ENCODE measurements around the gene STAG3. TPM values are rescaled to one million over a fixed set of nuclear protein-coding genes. Genes with fewer than 3 reads are reported as not detected.

Gene STAG3
- polyA plus RNA-seq, 1 experiment, result 0.22 TPM

GRCh38 chr7:100159099-100159623, 18.6 kb upstream of the STAG3 start:
- Histone ChIP-seq H3K4me3 (ENCODE audit: low read depth, low read length) (peak overlapping the region; percentile 69), H3K27me3 (ENCODE audit: control insufficient read depth, insufficient read depth, low read length) (no peaks in the 10 kb centered on the region), H3K9me3 (ENCODE audit: control insufficient read depth, insufficient read depth, low read length) (no peaks in the 10 kb centered on the region), H3K27ac (ENCODE audit: low read depth, low read length) (peak overlapping the region; percentile 47)
- ChIA-PET CTCF (interaction anchor here (0.6 to 1.2 kb wide), 4 partner anchors 18 to 49 kb away, joined by 4 to 8 read pairs (median 4); no protein-coding TSS in a partner anchor), POLR2A (interaction anchor here (0.6 to 1.2 kb wide), 3 partner anchors 9 to 40 kb away, joined by 3 to 5 read pairs (median 4); partner anchors contain the start of genes CNPY4, GAL3ST4, GPC2 and STAG3)
- DNase-seq (ENCODE audit: low read depth, low spot score), result no peak
- TF ChIP-seq CTCF (IDR thresholded peaks at IDR 0.05; ENCODE audit: low read depth, low read length), result no peak

DNA sequence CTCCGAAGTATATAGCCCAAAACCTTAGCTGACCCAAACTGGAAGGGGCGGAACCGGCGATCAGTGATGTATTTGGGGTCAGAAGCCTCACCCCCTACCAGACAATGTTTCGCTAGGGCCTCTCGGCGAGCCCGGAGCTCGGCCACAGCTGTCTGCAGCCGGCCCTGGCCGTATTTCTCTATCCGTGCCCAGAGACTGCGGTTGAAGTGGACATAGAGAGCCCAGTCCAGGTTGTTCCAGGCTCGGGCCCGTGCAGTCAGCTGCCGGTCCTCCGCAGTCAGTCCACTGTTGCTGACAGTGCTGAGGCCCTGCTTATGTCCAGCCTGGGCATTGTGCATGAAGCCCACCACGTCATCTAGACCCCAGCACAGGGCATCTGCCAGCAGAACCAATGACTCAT, 17.7 kb upstream of the STAG3 start:
- Histone ChIP-seq H3K9me3 (ENCODE audit: control insufficient read depth, insufficient read depth, low read length) (no peaks in the 10 kb centered on the region), H3K4me3 (ENCODE audit: low read depth, low read length) (no peak overlapping the region), H3K27me3 (ENCODE audit: control insufficient read depth, insufficient read depth, low read length) (no peaks in the 10 kb centered on the region), H3K27ac (ENCODE audit: low read depth, low read length) (no peak overlapping the region)
- POLR2A ChIA-PET, result interaction anchor here (1.2 kb wide), 1 partner anchor 17 kb away, joined by 4 read pairs; the partner anchor contains the start of genes GPC2 and STAG3
- CTCF ChIA-PET, result no interaction called here
- DNase-seq (ENCODE audit: low read depth, low spot score), result no peak
- no peak for TF ChIP-seq CTCF (IDR thresholded peaks at IDR 0.05; ENCODE audit: low read depth, low read length)

DNA sequence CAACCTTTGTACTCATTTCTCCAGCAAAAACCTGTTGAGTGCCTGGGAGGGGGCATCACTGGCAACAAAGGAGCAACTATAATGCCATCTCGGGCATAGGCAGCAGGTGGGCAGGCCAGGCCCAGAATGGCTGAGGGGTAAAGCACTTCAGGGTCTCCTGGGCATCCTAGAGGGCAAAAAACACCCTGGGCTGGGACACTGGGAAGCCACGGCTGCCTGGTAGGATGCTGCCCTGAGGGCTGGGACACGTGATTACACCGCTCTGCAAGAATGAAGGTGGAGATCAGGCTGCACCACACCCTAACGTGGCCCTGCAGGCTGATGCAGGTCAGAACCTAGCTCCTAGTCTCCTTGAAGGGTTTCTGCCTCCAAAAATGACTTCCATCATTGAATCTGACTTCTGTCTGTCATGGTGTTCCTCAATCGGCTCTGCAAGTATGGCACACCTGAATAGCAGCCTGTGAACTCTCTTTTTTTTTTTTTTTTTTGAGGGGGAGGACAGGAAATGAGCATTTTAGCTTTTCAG, 14.6 kb upstream of the STAG3 start:
- Histone ChIP-seq H3K4me3 (ENCODE audit: low read depth, low read length) (no peak overlapping the region), H3K27me3 (ENCODE audit: control insufficient read depth, insufficient read depth, low read length) (peaks cover 2% of the 10 kb centered on the region), H3K9me3 (ENCODE audit: control insufficient read depth, insufficient read depth, low read length) (no peaks in the 10 kb centered on the region), H3K27ac (ENCODE audit: low read depth, low read length) (no peak overlapping the region)
- ChIA-PET CTCF (no interaction called here), POLR2A (no interaction called here)
- no peak for DNase-seq (ENCODE audit: low read depth, low spot score)
- TF ChIP-seq CTCF (IDR thresholded peaks at IDR 0.05; ENCODE audit: low read depth, low read length), result no peak

GRCh38 chr7:100163871-100164270, 13.8 kb upstream of the STAG3 start:
- H3K27ac ChIP-seq (ENCODE audit: low read depth, low read length), result no peak overlapping the region
- TF ChIP-seq CTCF (IDR thresholded peaks at IDR 0.05; ENCODE audit: low read depth, low read length), result no peak
- H3K27me3 ChIP-seq (ENCODE audit: control insufficient read depth, insufficient read depth, low read length), result peaks cover 2% of the 10 kb centered on the region
- ChIA-PET POLR2A (no interaction called here), CTCF (no interaction called here)
- no peaks in the 10 kb centered on the region for H3K9me3 ChIP-seq (ENCODE audit: control insufficient read depth, insufficient read depth, low read length)
- no peak overlapping the region for H3K4me3 ChIP-seq (ENCODE audit: low read depth, low read length)
- no peak for DNase-seq (ENCODE audit: low read depth, low spot score)

- no peaks in the 10 kb centered on the region for H3K9me3 ChIP-seq (ENCODE audit: control insufficient read depth, insufficient read depth, low read length)
- no peak for DNase-seq (ENCODE audit: low read depth, low spot score)
- peaks cover 2% of the 10 kb centered on the region for H3K27me3 ChIP-seq (ENCODE audit: control insufficient read depth, insufficient read depth, low read length)
- ChIA-PET CTCF (interaction anchor here (0.6 to 3.1 kb wide), 3 partner anchors 15 to 34 kb away, joined by 3 to 12 read pairs (median 4); no protein-coding TSS in a partner anchor), POLR2A (interaction anchor here (0.6 kb wide), 1 partner anchor 11 kb away, joined by 3 read pairs; no protein-coding TSS in a partner anchor)
- TF ChIP-seq CTCF (IDR thresholded peaks at IDR 0.05; ENCODE audit: low read depth, low read length), result no peak
- no peak overlapping the region for H3K4me3 ChIP-seq (ENCODE audit: low read depth, low read length)
- no peak overlapping the region for H3K27ac ChIP-seq (ENCODE audit: low read depth, low read length)
Observed at GRCh38 chr7:100166317-100166940, 11.3 kb upstream of the STAG3 start.

Measured in AG04450 (cell line).